ENCODE measurements around the gene PHKA2.

DNA sequence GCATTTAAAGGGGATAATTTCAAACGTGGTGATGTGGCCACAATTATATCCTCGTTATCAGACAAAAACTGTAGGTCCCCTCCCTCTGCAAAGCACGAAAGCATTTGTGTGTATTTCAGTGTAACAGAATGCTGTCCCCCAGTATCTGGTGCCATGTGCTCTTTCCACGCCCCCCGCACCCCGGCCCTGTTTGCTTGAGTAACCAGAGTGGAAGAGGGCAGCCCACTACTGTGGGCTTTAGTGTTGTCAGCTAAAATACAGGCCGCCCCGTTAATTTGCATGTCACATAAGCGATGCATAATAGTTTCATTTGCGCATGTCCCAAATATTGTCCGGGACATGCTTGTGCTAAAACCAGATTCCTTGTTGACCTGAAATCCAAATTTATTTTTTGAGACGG is 110.1 kb downstream of the PHKA2 start:
- TF ChIP-seq, protein P1, sequence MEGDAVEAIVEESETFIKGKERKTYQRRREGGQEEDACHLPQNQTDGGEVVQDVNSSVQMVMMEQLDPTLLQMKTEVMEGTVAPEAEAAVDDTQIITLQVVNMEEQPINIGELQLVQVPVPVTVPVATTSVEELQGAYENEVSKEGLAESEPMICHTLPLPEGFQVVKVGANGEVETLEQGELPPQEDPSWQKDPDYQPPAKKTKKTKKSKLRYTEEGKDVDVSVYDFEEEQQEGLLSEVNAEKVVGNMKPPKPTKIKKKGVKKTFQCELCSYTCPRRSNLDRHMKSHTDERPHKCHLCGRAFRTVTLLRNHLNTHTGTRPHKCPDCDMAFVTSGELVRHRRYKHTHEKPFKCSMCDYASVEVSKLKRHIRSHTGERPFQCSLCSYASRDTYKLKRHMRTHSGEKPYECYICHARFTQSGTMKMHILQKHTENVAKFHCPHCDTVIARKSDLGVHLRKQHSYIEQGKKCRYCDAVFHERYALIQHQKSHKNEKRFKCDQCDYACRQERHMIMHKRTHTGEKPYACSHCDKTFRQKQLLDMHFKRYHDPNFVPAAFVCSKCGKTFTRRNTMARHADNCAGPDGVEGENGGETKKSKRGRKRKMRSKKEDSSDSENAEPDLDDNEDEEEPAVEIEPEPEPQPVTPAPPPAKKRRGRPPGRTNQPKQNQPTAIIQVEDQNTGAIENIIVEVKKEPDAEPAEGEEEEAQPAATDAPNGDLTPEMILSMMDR (IDR thresholded peaks at IDR 0.05), result no peak
- no peak for TF ChIP-seq POLR2A (IDR thresholded peaks at IDR 0.05)
